ENCODE results near the gene SZRD1.

SZRD1 gene

GRCh38 chr1:16378443-16378842 is 11.4 kb downstream of the SZRD1 start:
- FAIRE-seq = no peak
- no peak for DNase-seq (ENCODE audit: insufficient read length, low spot score)
- TF ChIP-seq POLR2A (IDR thresholded peaks at IDR 0.05; ENCODE audit: low read depth, low read length) = no peak
- TF ChIP-seq PAX5 (IDR thresholded peaks at IDR 0.05; ENCODE audit: insufficient read depth, low read length, severe bottlenecking) = no peak
- TF ChIP-seq TAF1 (IDR thresholded peaks at IDR 0.05; ENCODE audit: low read depth, low read length) = no peak
- no peak for TF ChIP-seq SPI1 (IDR thresholded peaks at IDR 0.05; ENCODE audit: low read depth, low read length)
- no peak for TF ChIP-seq POLR2AphosphoS5 (IDR thresholded peaks at IDR 0.05; ENCODE audit: low read depth, low read length)
- no peak for TF ChIP-seq POU2F2 (IDR thresholded peaks at IDR 0.05; ENCODE audit: low read depth, low read length)

GRCh38 chr1:16380868-16381267 is 13.8 kb downstream of the SZRD1 start:
- no peak for TF ChIP-seq POLR2A (IDR thresholded peaks at IDR 0.05; ENCODE audit: low read depth, low read length)
- TF ChIP-seq TAF1 (IDR thresholded peaks at IDR 0.05; ENCODE audit: low read depth, low read length) = no peak
- no peak for TF ChIP-seq POU2F2 (IDR thresholded peaks at IDR 0.05; ENCODE audit: low read depth, low read length)
- TF ChIP-seq PAX5 (IDR thresholded peaks at IDR 0.05; ENCODE audit: insufficient read depth, low read length, severe bottlenecking) = no peak
- TF ChIP-seq SPI1 (IDR thresholded peaks at IDR 0.05; ENCODE audit: low read depth, low read length) = no peak
- no peak for TF ChIP-seq POLR2AphosphoS5 (IDR thresholded peaks at IDR 0.05; ENCODE audit: low read depth, low read length)
- FAIRE-seq = no peak
- DNase-seq (ENCODE audit: insufficient read length, low spot score) = no peak

DNA sequence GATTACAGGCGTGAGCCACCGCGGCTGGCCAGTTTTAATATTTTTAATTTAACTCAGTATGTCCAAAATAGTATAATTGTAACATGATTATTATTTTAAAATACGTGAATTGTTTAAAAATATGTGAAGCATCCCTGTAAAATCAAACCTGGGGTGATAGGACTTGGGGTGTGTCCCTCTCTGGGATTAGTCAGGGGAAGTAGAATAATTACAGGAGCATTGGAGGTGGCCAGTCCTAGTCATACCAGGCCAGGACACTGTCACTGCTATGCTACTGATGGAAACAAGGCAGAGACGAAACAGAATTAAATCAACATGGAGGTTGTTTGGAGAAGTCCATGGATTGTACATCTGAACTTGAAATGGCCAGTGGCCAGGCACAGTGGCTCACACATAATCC is 16.8 kb downstream of the SZRD1 start:
- no peak for FAIRE-seq
- no peak for TF ChIP-seq PAX5 (IDR thresholded peaks at IDR 0.05; ENCODE audit: insufficient read depth, low read length, severe bottlenecking)
- TF ChIP-seq POLR2AphosphoS5 (IDR thresholded peaks at IDR 0.05; ENCODE audit: low read depth, low read length) = no peak
- no peak for TF ChIP-seq SPI1 (IDR thresholded peaks at IDR 0.05; ENCODE audit: low read depth, low read length)
- TF ChIP-seq POU2F2 (IDR thresholded peaks at IDR 0.05; ENCODE audit: low read depth, low read length) = no peak
- TF ChIP-seq POLR2A (IDR thresholded peaks at IDR 0.05; ENCODE audit: low read depth, low read length) = no peak
- no peak for TF ChIP-seq TAF1 (IDR thresholded peaks at IDR 0.05; ENCODE audit: low read depth, low read length)
- DNase-seq (ENCODE audit: insufficient read length, low spot score) = no peak

GRCh38 chr1:16385659-16386453 is 18.8 kb downstream of the SZRD1 start:
- DNase-seq (ENCODE audit: insufficient read length, low spot score) = no peak
- no peak for TF ChIP-seq SPI1 (IDR thresholded peaks at IDR 0.05; ENCODE audit: low read depth, low read length)
- TF ChIP-seq TAF1 (IDR thresholded peaks at IDR 0.05; ENCODE audit: low read depth, low read length) = no peak
- no peak for TF ChIP-seq POU2F2 (IDR thresholded peaks at IDR 0.05; ENCODE audit: low read depth, low read length)
- no peak for TF ChIP-seq POLR2AphosphoS5 (IDR thresholded peaks at IDR 0.05; ENCODE audit: low read depth, low read length)
- no peak for TF ChIP-seq POLR2A (IDR thresholded peaks at IDR 0.05; ENCODE audit: low read depth, low read length)
- no peak for TF ChIP-seq PAX5 (IDR thresholded peaks at IDR 0.05; ENCODE audit: insufficient read depth, low read length, severe bottlenecking)
- FAIRE-seq = no peak

- TF ChIP-seq PAX5 (IDR thresholded peaks at IDR 0.05; ENCODE audit: insufficient read depth, low read length, severe bottlenecking) = no peak
- TF ChIP-seq POLR2A (IDR thresholded peaks at IDR 0.05; ENCODE audit: low read depth, low read length) = no peak
- TF ChIP-seq POLR2AphosphoS5 (IDR thresholded peaks at IDR 0.05; ENCODE audit: low read depth, low read length) = no peak
- FAIRE-seq = no peak
- DNase-seq (ENCODE audit: insufficient read length, low spot score) = no peak
Observed at GRCh38 chr1:16386454-16387113, 19.5 kb downstream of the SZRD1 start.

DNA sequence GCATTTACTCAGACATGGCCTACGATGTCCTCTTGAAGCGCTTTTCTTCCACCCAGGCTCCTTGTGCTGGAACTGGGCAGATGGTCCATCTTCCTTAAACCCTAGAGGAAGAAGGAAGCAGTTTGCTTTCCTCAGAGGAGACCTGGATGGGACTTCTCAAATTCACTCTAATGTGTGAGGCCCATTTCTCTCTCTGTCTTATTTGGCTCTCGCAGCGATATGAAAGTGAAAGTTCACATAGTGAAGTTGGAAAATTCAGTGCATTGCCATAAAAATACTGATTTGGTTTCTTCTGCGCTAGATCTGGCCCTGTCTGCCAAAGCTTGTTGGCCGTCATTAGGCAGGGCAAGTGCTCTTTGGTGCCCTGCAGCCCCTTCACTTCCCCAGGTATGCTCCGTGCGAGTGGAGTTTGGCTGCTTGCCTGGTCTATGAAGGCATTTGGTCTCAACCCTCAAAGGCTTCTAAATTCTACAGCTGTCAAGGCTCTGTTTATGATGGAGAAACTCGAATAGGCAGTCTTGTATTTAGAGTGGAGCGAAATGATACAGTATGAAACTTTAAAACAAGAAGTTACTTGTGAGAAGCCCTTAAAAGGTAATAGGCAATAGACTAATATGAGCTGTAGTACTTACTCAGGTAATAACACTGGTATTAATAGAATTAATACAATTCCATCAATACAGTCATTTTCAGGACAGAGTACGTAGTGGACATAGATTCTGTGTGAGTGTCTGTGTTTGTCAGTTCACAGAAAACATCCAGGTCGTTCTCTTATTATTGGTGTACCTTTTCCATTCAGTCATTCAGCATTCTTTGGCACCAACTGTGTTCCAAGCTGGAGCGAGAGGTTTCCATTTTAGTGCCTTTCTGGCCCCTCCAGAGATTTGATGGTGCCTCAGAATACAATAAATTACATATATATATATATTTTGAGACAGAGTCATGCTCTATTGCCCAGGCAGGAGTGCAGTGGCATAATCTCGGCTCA is 20.5 kb downstream of the SZRD1 start:
- DNase-seq (ENCODE audit: insufficient read length, low spot score) = no peak
- peak; percentile 67 for FAIRE-seq
- TF ChIP-seq TAF1 (IDR thresholded peaks at IDR 0.05; ENCODE audit: low read depth, low read length) (no peak), POLR2A (IDR thresholded peaks at IDR 0.05; ENCODE audit: low read depth, low read length) (no peak), POLR2AphosphoS5 (IDR thresholded peaks at IDR 0.05; ENCODE audit: low read depth, low read length) (no peak), SPI1 (IDR thresholded peaks at IDR 0.05; ENCODE audit: low read depth, low read length) (no peak), PAX5 (IDR thresholded peaks at IDR 0.05; ENCODE audit: insufficient read depth, low read length, severe bottlenecking) (no peak), POU2F2 (IDR thresholded peaks at IDR 0.05; ENCODE audit: low read depth, low read length) (no peak)

DNA sequence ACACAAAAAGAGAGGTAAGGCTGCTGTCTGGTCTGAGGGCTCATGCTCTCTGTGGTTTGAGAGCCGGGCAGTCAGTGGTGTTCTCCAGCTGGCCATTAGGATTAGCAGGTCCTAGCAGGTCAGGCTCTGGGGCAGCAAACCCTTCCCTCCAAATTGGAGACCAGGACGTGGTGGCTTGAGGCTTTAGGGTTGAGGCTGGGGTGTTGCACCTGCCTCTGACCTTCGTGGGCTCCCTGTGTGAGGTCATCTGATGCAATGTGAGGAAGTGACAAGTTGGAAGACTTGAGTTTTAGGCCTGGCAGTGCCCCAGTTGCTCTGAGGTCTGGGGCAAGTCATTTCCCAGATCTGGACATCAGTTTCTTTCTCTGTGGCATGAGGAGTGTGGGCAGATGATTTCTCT is 24.4 kb downstream of the SZRD1 start:
- DNase-seq (ENCODE audit: insufficient read length, low spot score) (no peak), FAIRE-seq (no peak)
- TF ChIP-seq SPI1 (IDR thresholded peaks at IDR 0.05; ENCODE audit: low read depth, low read length) (0 out of 2 replicates have a peak, but pooled peaks have one; percentile 18), TAF1 (IDR thresholded peaks at IDR 0.05; ENCODE audit: low read depth, low read length) (no peak), POLR2A (IDR thresholded peaks at IDR 0.05; ENCODE audit: low read depth, low read length) (no peak)

DNA sequence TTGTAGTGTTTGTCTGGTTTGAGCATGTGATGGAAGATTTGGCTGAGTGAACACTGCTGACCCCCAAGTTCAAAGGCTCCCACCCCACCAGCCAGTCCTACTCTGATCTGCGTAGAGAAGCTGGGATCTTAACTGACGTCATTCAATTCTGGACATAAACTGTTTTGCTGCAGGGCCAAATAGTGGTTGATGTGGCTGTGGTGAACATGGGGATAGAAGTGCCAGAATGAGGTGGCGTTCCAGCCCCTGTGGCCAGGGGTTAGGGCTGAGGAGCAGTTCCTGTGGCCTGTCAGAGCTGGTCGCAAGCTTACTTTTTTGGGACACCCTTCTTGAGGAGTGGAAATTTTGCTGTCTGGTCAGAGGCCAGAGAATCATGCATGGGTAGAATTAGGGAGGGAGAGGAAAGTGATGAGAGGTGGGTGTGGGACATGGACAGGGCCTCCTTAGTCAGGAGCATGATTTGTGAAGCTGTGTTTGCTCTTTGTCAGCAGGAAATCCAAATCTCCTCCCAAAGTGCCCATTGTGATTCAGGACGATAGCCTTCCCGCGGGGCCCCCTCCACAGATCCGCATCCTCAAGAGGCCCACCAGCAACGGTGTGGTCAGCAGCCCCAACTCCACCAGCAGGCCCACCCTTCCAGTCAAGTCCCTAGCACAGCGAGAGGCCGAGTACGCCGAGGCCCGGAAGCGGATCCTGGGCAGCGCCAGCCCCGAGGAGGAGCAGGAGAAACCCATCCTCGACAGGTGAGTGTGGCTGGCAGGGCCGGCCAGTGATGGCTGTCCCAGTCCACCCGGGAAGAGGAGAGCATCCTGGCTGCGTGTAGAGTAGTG is 25.9 kb downstream of the SZRD1 start:
- FAIRE-seq (no peak), DNase-seq (ENCODE audit: insufficient read length, low spot score) (no peak)
- TF ChIP-seq TAF1 (IDR thresholded peaks at IDR 0.05; ENCODE audit: low read depth, low read length) = no peak
- peak; percentile 25; the same call in 1 of the 2 replicates for TF ChIP-seq POLR2A (IDR thresholded peaks at IDR 0.05; ENCODE audit: low read depth, low read length)
- TF ChIP-seq PAX5 (IDR thresholded peaks at IDR 0.05; ENCODE audit: insufficient read depth, low read length, severe bottlenecking) = no peak
- no peak for TF ChIP-seq POU2F2 (IDR thresholded peaks at IDR 0.05; ENCODE audit: low read depth, low read length)

Measured in GM12891 (cell line).